B cell (primary cell): ENCODE results near the gene KCNG4. TPM values are rescaled to one million over a fixed set of nuclear protein-coding genes. Genes with fewer than 3 reads are reported as not detected.

Source experiments
- ATAC-seq: fragments of 200-7000 bp; cut with Tn5 transposase; one replicate; pipeline ENCODE4 v1.10.0; 2021; ENCODE audit warnings: low read depth, mild to moderate bottlenecking, moderate number of reproducible peaks, moderate library complexity
- CTCF ChIA-PET: fragments of 350-600 bp; sonication (Branson Sonifier 250); formaldehyde crosslinking; loops from one replicate; lab custom pipeline; 2021; ENCODE audit warnings: antibody characterized with exemption, inconsistent platforms; lab: Charles Lee
- POLR2A ChIA-PET: fragments of 350-600 bp; sonication (Branson Sonifier 250); formaldehyde crosslinking; loops from one replicate; lab custom pipeline; 2021; ENCODE audit warnings: antibody characterized with exemption; lab: Charles Lee
- DNase-seq: peaks from one replicate; pipeline ENCODE4 v3.0.0; 2013
- H2AFZ ChIP-seq: 2 replicates; pipeline ENCODE4 v1.6.1; 2012; ENCODE audit warnings: mild to moderate bottlenecking, low read depth, low read length; ENCODE audit not compliant: insufficient read depth, poor library complexity, severe bottlenecking
- H3K27ac ChIP-seq, 2 donors: 1 replicate in 1 of 2; 2 replicates in 1 of 2; pipeline ENCODE4 v1.5.1; 2012 to 2013; ENCODE audit warnings: low read length in 2 of 2, mild to moderate bottlenecking in 2 of 2, moderate library complexity in 1 of 2
- H3K27me3 ChIP-seq, 4 experiments: fragments of 200-600 bp in 1 of 4; sonication (generic) in 1 of 4; replicated peaks in 1 of 4; 1 replicate in 2 of 4; 2 replicates in 2 of 4; pipeline versions ENCODE4 v1.6.1 to v1.7.0; 2013 to 2016; ENCODE audit warnings: low read length in 3 of 4, mild to moderate bottlenecking in 2 of 4, mixed read lengths in 1 of 4, moderate library complexity in 1 of 4; ENCODE audit not compliant: insufficient read depth in 4 of 4, control insufficient read depth in 3 of 4; ENCODE audit errors: control extremely low read depth in 1 of 4
- H3K36me3 ChIP-seq, 2 experiments: replicated peaks in 1 of 2; 1 replicate in 1 of 2; 2 replicates in 1 of 2; pipeline versions ENCODE4 v1.6.1 to v1.7.1; 2013; ENCODE audit warnings: low read length in 1 of 2; ENCODE audit not compliant: insufficient read depth in 2 of 2, control insufficient read depth in 1 of 2; ENCODE audit errors: control extremely low read depth in 1 of 2, extremely low read depth in 1 of 2
- H3K4me1 ChIP-seq, 2 donors: fragments of 200-600 bp in 1 of 2; sonication (generic) in 1 of 2; 1 replicate in 1 of 2; 2 replicates in 1 of 2; pipeline versions ENCODE4 v1.5.1 to v1.6.1; 2013 to 2017; ENCODE audit warnings: low read length in 2 of 2; ENCODE audit not compliant: control insufficient read depth in 2 of 2, insufficient read depth in 2 of 2
- H3K4me2 ChIP-seq: replicated peaks from 2 replicates; pipeline ENCODE3; 2012; ENCODE audit warnings: mild to moderate bottlenecking, low read depth, low read length; ENCODE audit not compliant: poor library complexity, severe bottlenecking
- H3K4me3 ChIP-seq, 5 experiments: fragments of 200-600 bp in 1 of 5; sonication (generic) in 1 of 5; 1 replicate in 3 of 5; 2 replicates in 2 of 5; pipeline versions ENCODE4 v1.5.1 to v1.7.0; 2011 to 2016; ENCODE audit warnings: low read length in 4 of 5, mild to moderate bottlenecking in 4 of 5, low read depth in 2 of 5, control low read depth in 1 of 5, moderate library complexity in 1 of 5; ENCODE audit not compliant: insufficient read depth in 1 of 5; ENCODE audit errors: control extremely low read depth in 1 of 5, extremely low read depth in 1 of 5
- H3K79me2 ChIP-seq: fragments of 200-600 bp; sonication (generic); one replicate; pipeline ENCODE4 v1.6.0; 2016; ENCODE audit warnings: low read length; ENCODE audit not compliant: control insufficient read depth, insufficient read depth
- H3K9ac ChIP-seq: fragments of 200-600 bp; sonication (generic); 2 replicates; pipeline ENCODE4 v1.6.1; 2017; ENCODE audit warnings: mild to moderate bottlenecking, low read length, moderate library complexity
- H3K9me3 ChIP-seq, 3 donors: one replicate each; pipeline versions ENCODE4 v1.6.1 to v1.7.1; 2013; ENCODE audit warnings: low read length in 2 of 3; ENCODE audit not compliant: control insufficient read depth in 2 of 3, insufficient read depth in 1 of 3; ENCODE audit errors: control extremely low read depth in 1 of 3
- H4K20me1 ChIP-seq: 2 replicates; pipeline ENCODE4 v1.6.0; 2012; ENCODE audit warnings: mild to moderate bottlenecking, low read length; ENCODE audit not compliant: insufficient read depth, control insufficient read depth, poor library complexity, severe bottlenecking
- H3K27ac Mint-ChIP-seq: one replicate; pipeline ENCODE4 v1.8.0; 2021; ENCODE audit warnings: mixed read lengths
- H3K27me3 Mint-ChIP-seq: one replicate; pipeline ENCODE4 v1.8.0; 2021; ENCODE audit warnings: mixed read lengths
- H3K4me1 Mint-ChIP-seq: one replicate; pipeline ENCODE4 v1.8.0; 2021; ENCODE audit warnings: mixed read lengths
- H3K4me3 Mint-ChIP-seq: one replicate; pipeline ENCODE4 v1.8.0; 2021; ENCODE audit warnings: mixed read lengths
- H3K9me3 Mint-ChIP-seq: one replicate; pipeline ENCODE4 v1.8.0; 2022; ENCODE audit warnings: mixed read lengths; ENCODE audit not compliant: insufficient read depth
- EZH2 ChIP-seq: IDR thresholded peaks from 2 replicates; pipeline ENCODE4 v1.6.1; 2012; ENCODE audit warnings: borderline replicate concordance, low read depth, mild to moderate bottlenecking, moderate library complexity, low read length; ENCODE audit not compliant: insufficient read depth, poor library complexity, severe bottlenecking
- WGBS: methylation state at CpG from one replicate; pipeline ENCODE4 v1.1.5; 2013; ENCODE audit warnings: missing lambda C conversion rate; ENCODE audit not compliant: insufficient coverage; 5-methylcytosine and 5-hydroxymethylcytosine counted together
- intact Hi-C: fragments of 100-400 bp; cut with micrococcal nuclease; formaldehyde crosslinking; loops from one replicate; pipeline ENCODE4 v1.10.0; 2022
- polyA plus RNA-seq: library from polyadenylated mRNA; depleted of rRNA; stranded (reverse); fragments of >200 nt; gene quantifications from 2 replicates; pipeline ENCODE4 v1.2.3, GENCODE V29; 2012
- total RNA-seq, 2 donors: library from RNA; stranded (reverse); fragments of 120-200 nt in 1 of 2; gene quantifications; 1 replicate in 1 of 2; 2 replicates in 1 of 2; pipeline versions ENCODE4 v1.2.3 to v1.2.4, GENCODE V29; 2013 to 2022
- TF ChIP-seq, protein P1 (sequence below): fragments of 200-600 bp; IDR thresholded peaks from one replicate; pipeline ENCODE4 v1.8.0; 2022; ENCODE audit warnings: antibody characterized with exemption, mild to moderate bottlenecking

KCNG4 gene
- total and polyA plus RNA-seq, 2 donors (not counting 1 experiment from before 2014, with no cell fraction given) = not detected

DNA sequence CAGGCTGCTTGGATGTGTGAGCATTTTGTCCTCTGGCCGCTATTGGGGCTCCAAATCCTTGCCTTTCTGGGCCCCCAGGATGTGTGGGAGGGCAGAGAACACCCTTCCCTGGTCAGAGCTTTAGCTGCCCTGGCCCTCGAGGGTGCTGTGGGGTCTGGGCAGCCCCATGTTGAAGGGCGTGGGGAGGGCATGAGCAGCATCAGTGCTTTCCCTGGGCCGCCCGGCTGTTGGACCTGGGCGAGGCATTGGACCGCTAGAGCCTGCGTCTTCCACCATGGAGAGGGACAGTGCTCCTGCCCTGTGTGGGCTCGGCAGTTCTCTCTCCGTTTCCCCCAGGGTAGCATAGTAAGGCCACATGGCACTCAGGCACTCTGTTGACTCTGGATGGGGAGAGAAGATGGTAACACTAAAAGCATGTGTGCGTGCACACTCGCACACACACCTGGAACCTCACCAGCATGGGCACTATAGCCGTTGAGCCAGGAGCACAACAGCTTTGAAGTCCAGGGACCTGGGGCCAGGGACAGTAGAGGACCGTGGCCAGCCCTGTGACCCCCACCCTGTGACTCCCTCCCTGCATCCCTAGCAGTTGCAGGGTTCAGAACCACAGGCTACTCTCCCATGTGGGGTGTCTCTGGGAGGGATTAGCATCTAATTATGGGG lies 42.2 kb downstream of the KCNG4 start:
- Mint-ChIP-seq H3K4me1 (peaks cover 14% of the 10 kb centered on the region), H3K27me3 (peaks cover 3% of the 10 kb centered on the region), H3K27ac (no peak overlapping the region), H3K9me3 (no peaks in the 10 kb centered on the region), H3K4me3 (no peak overlapping the region)
- no peak for TF ChIP-seq EZH2
- TF ChIP-seq, protein P1, sequence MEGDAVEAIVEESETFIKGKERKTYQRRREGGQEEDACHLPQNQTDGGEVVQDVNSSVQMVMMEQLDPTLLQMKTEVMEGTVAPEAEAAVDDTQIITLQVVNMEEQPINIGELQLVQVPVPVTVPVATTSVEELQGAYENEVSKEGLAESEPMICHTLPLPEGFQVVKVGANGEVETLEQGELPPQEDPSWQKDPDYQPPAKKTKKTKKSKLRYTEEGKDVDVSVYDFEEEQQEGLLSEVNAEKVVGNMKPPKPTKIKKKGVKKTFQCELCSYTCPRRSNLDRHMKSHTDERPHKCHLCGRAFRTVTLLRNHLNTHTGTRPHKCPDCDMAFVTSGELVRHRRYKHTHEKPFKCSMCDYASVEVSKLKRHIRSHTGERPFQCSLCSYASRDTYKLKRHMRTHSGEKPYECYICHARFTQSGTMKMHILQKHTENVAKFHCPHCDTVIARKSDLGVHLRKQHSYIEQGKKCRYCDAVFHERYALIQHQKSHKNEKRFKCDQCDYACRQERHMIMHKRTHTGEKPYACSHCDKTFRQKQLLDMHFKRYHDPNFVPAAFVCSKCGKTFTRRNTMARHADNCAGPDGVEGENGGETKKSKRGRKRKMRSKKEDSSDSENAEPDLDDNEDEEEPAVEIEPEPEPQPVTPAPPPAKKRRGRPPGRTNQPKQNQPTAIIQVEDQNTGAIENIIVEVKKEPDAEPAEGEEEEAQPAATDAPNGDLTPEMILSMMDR = no peak
- no peaks in the 10 kb centered on the region for H4K20me1 ChIP-seq
- H3K4me1 ChIP-seq = peaks cover 12 to 13% of the 10 kb centered on the region in 2 donors
- 96% methylated on average over 13 of the region's 14 CpGs for WGBS
- H3K79me2 ChIP-seq = no peaks in the 10 kb centered on the region
- H3K4me3 ChIP-seq = no peak overlapping the region
- no peak overlapping the region for H3K4me2 ChIP-seq
- no peak for ATAC-seq
- no peaks in the 10 kb centered on the region for H3K9me3 ChIP-seq
- ChIA-PET POLR2A (no interaction called here), CTCF (interaction anchor here (1.6 kb wide), 1 partner anchor 12 kb away, joined by 3 read pairs; no protein-coding TSS in a partner anchor)
- DNase-seq = no peak
- H2AFZ ChIP-seq = no peak overlapping the region
- no peak overlapping the region for H3K27ac ChIP-seq
- H3K9ac ChIP-seq = no peak overlapping the region
- H3K36me3 ChIP-seq = no peaks in the 10 kb centered on the region
- intact Hi-C loops = no loop called here
- peaks cover 0 to 4% (median 0%) of the 10 kb centered on the region in 4 experiments for H3K27me3 ChIP-seq

DNA sequence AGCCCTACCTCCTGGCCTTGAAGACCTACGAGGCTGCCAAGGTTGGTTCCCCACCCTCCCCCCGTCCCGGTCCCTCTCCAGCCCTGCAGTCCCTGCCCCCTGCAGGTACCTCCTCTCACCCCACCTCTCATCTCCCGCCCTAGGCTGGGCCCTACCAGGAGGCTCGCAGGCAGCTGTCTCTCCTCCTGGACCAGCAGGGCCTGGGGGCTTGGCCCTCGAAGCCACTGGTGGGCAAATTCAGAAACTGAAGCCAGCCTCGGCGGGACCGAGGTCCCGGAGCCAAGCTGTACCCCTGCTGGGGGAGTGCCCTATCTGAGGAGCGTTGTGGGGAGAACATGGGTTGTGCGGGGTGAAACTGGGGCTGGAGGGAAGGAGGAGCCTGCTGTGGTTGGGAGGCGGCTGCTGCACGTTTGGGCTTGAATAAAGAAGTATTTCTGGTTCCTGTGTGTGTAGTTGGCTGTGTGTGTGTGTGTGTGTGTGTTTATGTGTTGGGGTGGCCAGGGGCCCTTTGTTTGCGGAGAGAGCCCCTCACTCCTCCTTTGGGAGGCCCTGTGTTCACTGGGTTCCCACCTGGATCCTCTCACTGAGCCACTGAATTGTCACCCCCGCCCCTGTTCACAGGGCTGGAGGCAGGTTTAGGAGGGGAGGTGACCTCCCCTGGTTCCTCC lies 43.0 kb downstream of the KCNG4 start:
- H3K27ac Mint-ChIP-seq = no peak overlapping the region
- Histone ChIP-seq H3K4me3 (no peak overlapping the region), H3K27me3 (peaks cover 0 to 4% (median 0%) of the 10 kb centered on the region in 4 experiments), H2AFZ (no peak overlapping the region), H3K27ac (no peak overlapping the region), H3K36me3 (no peaks in the 10 kb centered on the region), H4K20me1 (no peaks in the 10 kb centered on the region), H3K4me1 (peaks cover 12 to 13% of the 10 kb centered on the region in 2 donors), H3K4me2 (no peak overlapping the region), H3K9ac (no peak overlapping the region), H3K79me2 (no peaks in the 10 kb centered on the region), H3K9me3 (no peaks in the 10 kb centered on the region)
- H3K4me3 Mint-ChIP-seq = no peak overlapping the region
- POLR2A ChIA-PET = no interaction called here
- ATAC-seq = no peak
- H3K4me1 Mint-ChIP-seq = peaks cover 14% of the 10 kb centered on the region
- H3K27me3 Mint-ChIP-seq = peaks cover 3% of the 10 kb centered on the region
- TF ChIP-seq, protein P1 = no peak
- no peak for TF ChIP-seq EZH2
- intact Hi-C loops = no loop called here
- no peaks in the 10 kb centered on the region for H3K9me3 Mint-ChIP-seq
- peak; percentile 8 for DNase-seq
- WGBS = 83% methylated on average over 14 of the region's 16 CpGs
- CTCF ChIA-PET = interaction anchor here (1.0 to 1.6 kb wide), 2 partner anchors 10 to 13 kb away, joined by 3 to 4 read pairs; partner anchors contain the start of gene TAF1C
